ENCODE measurements around the gene HPGD.

GRCh38 chr4:174450786-174451125, 71.5 kb downstream of the HPGD start:
- TF ChIP-seq EZH2phosphoT487 (IDR thresholded peaks at IDR 0.05; ENCODE audit: borderline replicate concordance, low read depth, low read length) (no peak), CTCF (conservative IDR thresholded peaks at IDR 0.05; ENCODE audit: low read length) (no peak)
